ENCODE results near the gene KLKB1.
"Not testable (repeated sequence)": the region's sequence is repeated elsewhere in the genome, so short reads cannot be mapped to it uniquely, and the experiment has no call there.

Gene KLKB1

DNA sequence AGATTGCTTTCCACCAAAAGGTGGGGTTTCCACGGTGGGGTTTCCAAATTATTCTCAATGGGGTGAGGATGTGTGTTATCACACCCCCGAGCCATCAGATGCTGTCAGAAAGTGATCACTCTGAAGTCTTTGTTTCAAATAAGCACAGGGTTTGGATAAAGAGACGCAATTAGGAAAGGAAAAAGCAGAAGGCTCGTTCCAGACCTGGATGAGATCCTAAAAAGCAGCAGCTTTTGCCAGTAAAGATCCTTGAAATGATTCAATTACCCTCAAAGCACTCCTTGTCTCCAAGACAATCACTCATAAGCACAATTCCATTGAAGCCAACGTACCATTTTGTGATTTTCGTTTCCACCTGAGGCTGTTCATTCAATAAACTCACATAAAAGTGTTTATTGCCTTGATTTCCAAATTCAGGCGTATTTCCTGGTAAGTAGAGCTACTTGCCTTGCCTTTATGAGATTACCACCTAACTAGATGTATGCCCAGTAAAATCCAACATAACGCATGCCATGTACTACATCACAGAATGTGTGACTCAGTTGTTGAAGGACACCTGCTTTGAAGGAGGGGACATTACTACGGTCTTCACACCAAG, 43.9 kb downstream of the KLKB1 start:
- TF ChIP-seq CTCF (conservative IDR thresholded peaks at IDR 0.05) = no peak
- H3K27ac ChIP-seq = no peak overlapping the region

- no peak overlapping the region for H3K27ac ChIP-seq
- TF ChIP-seq CTCF (conservative IDR thresholded peaks at IDR 0.05) = no peak
Measured at GRCh38 chr4:186272699-186273391, 45.5 kb downstream of the KLKB1 start.

GRCh38 chr4:186273392-186273789, 46.1 kb downstream of the KLKB1 start:
- not testable (repeated sequence) for H3K27ac ChIP-seq

- no peak for TF ChIP-seq CTCF (conservative IDR thresholded peaks at IDR 0.05)
- no peak overlapping the region for H3K27ac ChIP-seq
Measured at GRCh38 chr4:186283311-186283710, 56.0 kb downstream of the KLKB1 start.

- TF ChIP-seq CTCF (conservative IDR thresholded peaks at IDR 0.05) = no peak
- H3K27ac ChIP-seq = no peak overlapping the region
Measured at GRCh38 chr4:186285147-186285546, 57.8 kb downstream of the KLKB1 start.

DNA sequence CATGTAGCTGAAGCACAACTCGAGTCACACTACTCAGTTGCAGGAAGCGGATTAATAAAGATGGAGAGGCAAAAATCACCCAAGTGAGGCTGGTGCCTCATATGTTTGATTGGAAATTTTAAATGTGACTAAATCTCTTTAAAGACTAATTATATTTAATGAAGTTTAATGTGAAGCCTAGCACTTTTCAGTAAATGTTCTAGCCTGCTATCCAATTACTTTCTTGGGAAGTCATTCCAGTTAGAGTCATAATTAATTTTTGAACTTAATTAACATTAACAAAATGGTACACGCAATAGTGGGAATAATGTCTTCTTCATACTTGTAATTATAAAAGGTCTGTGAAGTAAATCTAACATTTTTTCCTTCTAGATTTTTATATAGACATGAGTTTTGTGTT, 59.3 kb downstream of the KLKB1 start:
- TF ChIP-seq CTCF (conservative IDR thresholded peaks at IDR 0.05) = no peak
- no peak overlapping the region for H3K27ac ChIP-seq

DNA sequence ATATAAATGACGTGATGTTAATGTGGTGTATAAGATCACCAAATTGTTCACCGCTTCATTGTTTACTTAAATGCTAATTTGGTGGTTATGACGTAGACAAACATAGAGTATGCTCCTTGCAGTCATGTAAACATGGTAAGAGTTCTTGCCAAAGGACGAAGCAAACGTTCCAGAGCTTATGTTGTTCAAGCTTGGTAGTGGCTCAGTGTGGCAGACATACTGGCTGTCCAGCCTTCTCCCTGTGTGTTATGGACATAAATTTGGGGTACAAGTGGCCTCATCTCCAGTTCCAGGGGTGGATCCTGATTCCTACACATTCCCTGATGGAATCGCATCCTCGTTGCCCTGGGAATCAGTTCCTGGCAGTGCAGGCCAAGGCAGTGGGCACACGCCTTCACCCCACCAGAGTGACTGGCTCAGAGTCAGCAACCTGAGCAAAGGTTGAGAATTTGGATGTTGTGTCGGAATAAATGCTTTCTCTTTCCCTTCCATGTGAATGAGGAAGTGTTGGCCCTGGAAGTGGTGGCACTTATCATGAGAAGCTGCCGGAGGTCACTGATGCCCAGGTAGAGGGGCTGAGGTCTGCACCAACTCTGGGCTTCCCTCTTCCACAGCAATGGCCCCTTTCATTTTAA, 64.1 kb downstream of the KLKB1 start:
- H3K27ac ChIP-seq = no peak overlapping the region
- no peak for TF ChIP-seq CTCF (conservative IDR thresholded peaks at IDR 0.05)

GRCh38 chr4:186294160-186294559, 66.9 kb downstream of the KLKB1 start:
- no peak overlapping the region for H3K27ac ChIP-seq
- no peak for TF ChIP-seq CTCF (conservative IDR thresholded peaks at IDR 0.05)
